Endothelial cell of umbilical vein (primary cell): Measurements from ENCODE around the gene CAP2. TPM values are rescaled to one million over a fixed set of nuclear protein-coding genes. Genes with fewer than 3 reads are reported as not detected.

Experiments
- BruUV-seq: library from RNA; stranded (reverse); fragments of 400-500 nt; replicated peaks from 2 replicates; lab custom pipeline; 2021; lab: Mats Ljungman, UMichigan
- CTCF ChIA-PET: fragments of 300-600, 350-600 bp; sonication (Branson Sonifier 250); formaldehyde crosslinking; loops from one replicate; lab custom pipeline; 2021; ENCODE audit warnings: antibody characterized with exemption, inconsistent platforms; lab: Charles Lee
- POLR2A ChIA-PET: fragments of 300-600, 350-600 bp; sonication (Branson Sonifier 250); formaldehyde crosslinking; loops from one replicate; lab custom pipeline; 2021; ENCODE audit warnings: antibody characterized with exemption, inconsistent platforms; lab: Charles Lee
- DNase-seq: peaks from one replicate; pipeline ENCODE4 v3.0.0-alpha.2; 2011; ENCODE audit warnings: low read depth, low spot score
- FAIRE-seq: peaks from 2 replicates; lab custom pipeline; 2011; peaks lifted over from hg19 to GRCh38; lab: Jason Lieb, UNC
- H2AFZ ChIP-seq: 2 replicates; pipeline ENCODE4 v1.6.0; 2012; ENCODE audit warnings: low read depth, low read length, control low read depth, inconsistent platforms
- H3K27ac ChIP-seq: 2 replicates; pipeline ENCODE4 v1.5.1; 2011; ENCODE audit warnings: low read depth, mild to moderate bottlenecking, control low read depth, low read length, moderate library complexity; ENCODE audit not compliant: insufficient read depth
- H3K27me3 ChIP-seq, 2 experiments: 2 replicates each; pipeline versions ENCODE4 v1.6.0 to v1.6.1; 2011; ENCODE audit warnings: low read length in 2 of 2, mixed read lengths in 1 of 2; ENCODE audit not compliant: control insufficient read depth in 2 of 2, insufficient read depth in 2 of 2
- H3K36me3 ChIP-seq, 2 experiments: 2 replicates in 1 of 2; 3 replicates in 1 of 2; pipeline ENCODE4 v1.5.1; 2011; ENCODE audit warnings: low read length in 2 of 2, mild to moderate bottlenecking in 1 of 2, moderate library complexity in 1 of 2; ENCODE audit not compliant: control insufficient read depth in 2 of 2, insufficient read depth in 2 of 2; ENCODE audit errors: extremely low read depth in 1 of 2
- H3K4me1 ChIP-seq: 3 replicates; pipeline ENCODE4 v1.5.1; 2011; ENCODE audit warnings: mild to moderate bottlenecking, low read length; ENCODE audit not compliant: control insufficient read depth, insufficient read depth; ENCODE audit errors: extremely low read depth
- H3K4me2 ChIP-seq: 2 replicates; pipeline ENCODE4 v1.6.1; 2011; ENCODE audit warnings: low read length, control low read depth, mixed read lengths; ENCODE audit not compliant: insufficient read depth
- H3K4me3 ChIP-seq, 3 experiments: fragments of 200-600 bp in 1 of 3; sonication (generic), shearing (Covaris generic) in 1 of 3; replicated peaks in 1 of 3; 2 replicates each; pipeline ENCODE4 v1.5.1; 2011 to 2016; ENCODE audit warnings: control low read depth in 3 of 3, low read length in 3 of 3, mild to moderate bottlenecking in 2 of 3, inconsistent platforms in 1 of 3, low read depth in 1 of 3, moderate library complexity in 1 of 3; ENCODE audit not compliant: insufficient read depth in 1 of 3
- H3K79me2 ChIP-seq: 2 replicates; pipeline ENCODE4 v1.6.0; 2012; ENCODE audit warnings: low read length, inconsistent platforms; ENCODE audit not compliant: control insufficient read depth, insufficient read depth
- H3K9ac ChIP-seq: replicated peaks from 2 replicates; pipeline ENCODE3; 2011; ENCODE audit warnings: low read length, control low read depth; ENCODE audit not compliant: insufficient read depth; ENCODE audit errors: extremely low read depth
- H3K9me1 ChIP-seq: replicated peaks from 3 replicates; pipeline ENCODE4 v1.6.0; 2011; ENCODE audit warnings: mild to moderate bottlenecking, low read length; ENCODE audit not compliant: control insufficient read depth, insufficient read depth; ENCODE audit errors: extremely low read depth
- H3K9me3 ChIP-seq: replicated peaks from 2 replicates; pipeline ENCODE4 v1.5.1; 2012; ENCODE audit warnings: low read length, inconsistent platforms; ENCODE audit not compliant: control insufficient read depth, insufficient read depth
- H4K20me1 ChIP-seq: replicated peaks from 2 replicates; pipeline ENCODE3; 2011; ENCODE audit warnings: mild to moderate bottlenecking, low read length; ENCODE audit not compliant: control insufficient read depth, insufficient read depth; ENCODE audit errors: extremely low read depth
- CTCF ChIP-seq, 2 donors: IDR thresholded peaks; 1 replicate in 1 of 2; 2 replicates in 1 of 2; pipeline ENCODE4 v1.5.1; 2011; ENCODE audit warnings: low read length in 2 of 2, mild to moderate bottlenecking in 2 of 2, moderate library complexity in 2 of 2, control low read depth in 1 of 2, inconsistent platforms in 1 of 2, low read depth in 1 of 2; ENCODE audit not compliant: insufficient read depth in 1 of 2; ENCODE audit errors: extremely low read depth in 1 of 2
- EZH2 ChIP-seq: IDR thresholded peaks from 2 replicates; pipeline ENCODE4 v1.6.1; 2012; ENCODE audit warnings: borderline replicate concordance, low read depth, mild to moderate bottlenecking, moderate library complexity, low read length, inconsistent platforms; ENCODE audit not compliant: severe bottlenecking
- FOS ChIP-seq: IDR thresholded peaks from 2 replicates; pipeline ENCODE4 v1.6.1; 2011; ENCODE audit warnings: mild to moderate bottlenecking, low read length, moderate library complexity, borderline replicate concordance; ENCODE audit not compliant: insufficient read depth
- GATA2 ChIP-seq: IDR thresholded peaks from 2 replicates; pipeline ENCODE4 v1.7.0; 2011; ENCODE audit warnings: low read depth, mild to moderate bottlenecking, moderate library complexity, mixed read lengths, low read length; ENCODE audit not compliant: insufficient read length, insufficient read depth
- JUN ChIP-seq: IDR thresholded peaks from 2 replicates; pipeline ENCODE4 v1.6.1; 2011; ENCODE audit warnings: borderline replicate concordance, low read depth; ENCODE audit not compliant: insufficient read length, insufficient read depth
- MYC ChIP-seq: IDR thresholded peaks from one replicate; pipeline ENCODE4 v1.6.1; 2011; ENCODE audit warnings: mild to moderate bottlenecking, low read depth, low read length
- POLR2A ChIP-seq: IDR thresholded peaks from 2 replicates; pipeline ENCODE4 v1.6.1; 2012; ENCODE audit warnings: low read depth, mild to moderate bottlenecking, control low read depth, low read length
- POLR2AphosphoS5 ChIP-seq: IDR thresholded peaks from 2 replicates; pipeline ENCODE4 v1.6.1; 2012; ENCODE audit warnings: low read depth, mild to moderate bottlenecking, control low read depth, low read length, moderate library complexity; ENCODE audit not compliant: insufficient read depth
- dilution Hi-C: fragments of 300-500 bp; cut with MboI; formaldehyde crosslinking; loops from one replicate; pipeline ENCODE4 v1.15.0; 2019; ENCODE audit warnings: low sequenced_read_pairs; ENCODE audit not compliant: extremely low pct_ligation_motif_present
- intact Hi-C: fragments of 100-400 bp; cut with micrococcal nuclease; formaldehyde crosslinking; loops from one replicate; pipeline ENCODE4 v1.10.0; 2022
- polyA plus RNA-seq, 4 experiments: library from polyadenylated mRNA; depleted of rRNA in 3 of 4; stranded (reverse) in 3 of 4; unstranded in 1 of 4; fragments of >200 nt; gene quantifications; 2 replicates each; pipeline versions ENCODE4 v1.2.1 to v1.2.3, GENCODE V29; 2011 to 2012; ENCODE audit warnings: missing spikeins in 1 of 4
- total RNA-seq: library from RNA; stranded (reverse); gene quantifications from 2 replicates; pipeline ENCODE4 v1.2.3, GENCODE V29; 2021
- TF ChIP-seq, protein P1 (sequence below): IDR thresholded peaks from 2 replicates; pipeline ENCODE4 v1.6.1; 2011; ENCODE audit not compliant: insufficient read depth, insufficient read length

Gene CAP2
- total and polyA plus RNA-seq, 2 donors (not counting 3 experiments of a cell fraction or from before 2014, with no cell fraction given): 12.2 to 21.3 TPM

DNA sequence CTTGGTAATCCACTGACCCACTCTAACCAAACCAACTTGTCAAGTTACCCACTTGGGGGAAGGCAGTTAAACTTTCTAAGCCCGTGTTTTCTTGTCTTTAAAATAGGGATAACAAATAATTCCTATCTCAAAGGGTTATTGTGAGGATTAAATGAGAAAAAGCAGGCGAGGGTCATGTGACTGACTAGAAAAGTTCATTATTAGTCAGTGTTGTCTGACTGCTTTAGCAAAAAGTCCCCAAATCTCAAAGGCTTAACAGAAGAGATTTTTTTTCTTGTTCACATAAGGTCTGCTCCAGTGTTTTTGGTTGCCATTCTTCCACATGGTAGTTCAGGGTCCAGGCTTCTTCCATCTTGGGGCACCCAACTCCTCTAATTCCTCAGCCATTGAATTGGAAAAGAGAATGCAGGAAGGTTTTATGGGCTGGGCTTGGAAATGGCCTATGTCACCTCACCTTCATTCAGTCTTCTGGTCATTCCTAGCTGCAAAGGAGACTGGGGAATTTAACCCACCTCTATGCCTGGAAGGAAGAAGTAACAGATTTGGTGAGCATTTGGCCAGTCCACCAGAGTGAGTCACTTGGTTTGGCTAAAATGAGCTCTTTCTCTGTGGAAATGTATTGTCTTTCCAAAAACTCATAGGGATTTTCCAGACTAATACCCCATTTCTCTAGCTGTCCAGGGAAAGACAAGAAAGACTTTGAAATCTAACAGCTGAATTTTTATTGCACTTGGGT is 77.0 kb downstream of the CAP2 start:
- DNase-seq: no peak
- ChIA-PET CTCF (interaction anchor here (0.7 to 2.6 kb wide), 11 partner anchors 9 to 334 kb away, joined by 3 to 41 read pairs (median 3); partner anchors contain the start of gene FAM8A1), POLR2A (no interaction called here)
- no peak overlapping the region for H3K4me2 ChIP-seq
- no peaks in the 10 kb centered on the region for H3K9me3 ChIP-seq
- TF ChIP-seq FOS (no peak), GATA2 (no peak), POLR2A (no peak), JUN (no peak), MYC (no peak), POLR2AphosphoS5 (no peak), EZH2 (no peak), CTCF (IDR thresholded peaks at IDR 0.05; ENCODE audit: extremely low read depth in 1 of 2, insufficient read depth in 1 of 2, low read depth in 1 of 2, low read length in 2 of 2) (no peak)
- TF ChIP-seq, protein P1, sequence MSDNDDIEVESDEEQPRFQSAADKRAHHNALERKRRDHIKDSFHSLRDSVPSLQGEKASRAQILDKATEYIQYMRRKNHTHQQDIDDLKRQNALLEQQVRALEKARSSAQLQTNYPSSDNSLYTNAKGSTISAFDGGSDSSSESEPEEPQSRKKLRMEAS: no peak
- no peak overlapping the region for H3K4me3 ChIP-seq
- H3K27me3 ChIP-seq: no peaks in the 10 kb centered on the region
- no peak overlapping the region for H3K9ac ChIP-seq
- BruUV-seq: no TSS peak
- H3K27ac ChIP-seq: no peak overlapping the region
- dilution Hi-C loops: no loop called here
- H3K79me2 ChIP-seq: no peaks in the 10 kb centered on the region
- intact Hi-C loops: no loop called here
- no peaks in the 10 kb centered on the region for H3K9me1 ChIP-seq
- peaks cover 4% of the 10 kb centered on the region for H3K4me1 ChIP-seq
- no peaks in the 10 kb centered on the region for H3K36me3 ChIP-seq
- H4K20me1 ChIP-seq: no peaks in the 10 kb centered on the region
- FAIRE-seq: peak; percentile 26
- H2AFZ ChIP-seq: no peak overlapping the region
